Cerebellar nuclear complex (tissue), 1 donor: ENCODE data around the gene TMEM119.
"Not testable (repeated sequence)": the region's sequence is repeated elsewhere in the genome, so short reads cannot be mapped to it uniquely, and the experiment has no call there.

Experiments used
- DNase-seq, 2 experiments: peaks; one replicate each; lab custom pipeline; 2025; lab: John Stamatoyannopoulos, UW

TMEM119 gene

DNA sequence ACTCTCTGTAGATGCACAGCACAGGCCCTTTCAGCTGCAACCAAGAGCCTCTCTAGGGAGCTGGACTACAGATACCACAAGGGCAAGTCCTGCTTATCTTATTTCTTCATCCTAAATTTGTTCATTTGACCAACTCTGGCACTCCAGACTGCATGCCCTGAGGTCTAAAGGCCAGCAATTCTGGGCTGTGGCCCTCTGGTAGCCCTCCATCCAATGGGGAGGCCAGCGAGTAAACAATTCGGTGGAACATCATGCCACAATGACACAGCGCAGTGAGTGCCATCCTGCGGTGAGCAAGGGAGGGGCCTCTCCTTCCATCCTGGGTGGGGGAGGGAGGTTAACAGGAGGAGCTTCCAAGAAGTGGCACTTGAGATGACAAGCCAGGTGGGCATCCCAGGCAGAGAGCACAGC, 36.5 kb upstream of the TMEM119 start:
- DNase-seq = no peak

DNA sequence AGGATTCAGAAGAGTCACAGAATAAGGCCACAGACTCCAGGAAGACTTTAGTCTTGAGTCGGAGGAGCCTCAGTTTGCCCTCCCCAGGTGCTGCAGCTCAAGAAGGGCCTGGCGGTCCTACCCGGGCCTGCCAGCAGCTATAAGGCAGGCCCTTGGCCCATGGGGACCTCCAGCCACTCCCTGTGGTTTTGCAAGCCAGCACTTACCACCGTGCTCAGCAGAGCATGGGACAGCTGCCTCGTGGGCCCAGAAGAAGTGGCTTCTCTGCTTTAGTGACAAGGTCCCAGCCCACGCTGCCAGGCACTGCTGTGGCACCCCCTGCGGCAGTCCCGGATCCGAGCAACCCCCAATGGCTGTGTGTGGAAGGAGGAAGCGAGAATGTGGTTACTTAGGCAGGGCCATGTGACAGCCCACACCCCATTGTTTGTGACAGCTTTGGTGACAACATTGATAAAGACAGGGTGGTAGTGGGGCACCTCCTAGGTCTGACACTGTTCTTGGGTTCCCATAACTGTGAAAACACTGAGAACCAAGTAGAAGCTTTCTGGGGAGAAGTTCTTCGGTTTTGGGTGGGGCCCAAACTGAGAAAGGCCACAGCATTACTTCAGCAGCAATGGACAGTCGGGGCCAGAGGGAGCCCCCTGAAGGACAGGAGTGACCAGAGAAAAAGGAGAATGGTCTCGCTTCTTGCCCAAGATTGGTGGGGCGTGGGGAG, 35.8 kb upstream of the TMEM119 start, which contains the start of gene SELPLG:
Gene SELPLG, minus strand, starts transcription at position 361 of the 715 bp plus-strand sequence. CDS start 9,587 bp downstream, outside the sequence.
- DNase-seq = no peak

DNA sequence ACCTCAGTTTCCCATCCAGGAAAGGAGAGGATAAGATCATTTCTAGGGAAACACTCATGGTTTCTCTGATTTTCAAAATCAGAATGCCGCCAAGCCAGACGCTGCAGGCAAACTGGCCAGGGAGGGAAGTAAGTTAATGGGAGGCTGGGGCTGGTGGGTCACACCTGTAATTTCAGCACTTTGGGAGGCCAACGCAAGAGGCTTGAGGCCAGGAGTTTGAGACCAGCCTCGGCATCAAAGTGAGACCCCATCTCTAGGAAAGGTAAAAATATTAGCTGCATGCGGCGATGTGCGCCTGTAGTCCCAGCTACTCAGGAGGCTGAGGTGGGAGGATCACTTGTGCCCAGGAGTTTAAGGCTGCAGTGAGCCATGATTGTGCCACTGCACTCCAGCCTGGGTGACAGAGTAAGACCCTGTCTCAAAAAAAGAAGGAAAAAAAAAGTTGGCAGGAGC, 35.2 kb upstream of the TMEM119 start:
- no peak for DNase-seq

DNA sequence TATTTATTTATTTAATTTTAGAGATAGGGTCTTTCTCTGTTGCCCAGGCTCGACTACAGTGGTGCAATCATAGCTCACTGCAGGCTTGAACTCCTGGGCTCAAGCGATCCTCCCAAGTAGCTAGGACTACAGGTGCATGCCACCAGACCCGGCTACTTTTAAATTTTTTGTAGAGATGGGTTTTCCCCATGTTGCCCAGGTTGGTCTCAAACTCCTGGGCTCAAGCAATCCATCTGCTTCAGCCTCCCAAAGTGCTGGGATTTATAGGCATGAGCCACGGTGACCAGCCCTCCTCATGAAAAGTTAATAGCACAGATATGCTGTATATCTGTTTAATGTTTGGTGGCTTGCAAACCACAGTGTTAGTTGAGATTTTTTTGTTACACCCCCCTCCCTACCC, 33.4 kb upstream of the TMEM119 start:
- not testable (repeated sequence) for DNase-seq

DNA sequence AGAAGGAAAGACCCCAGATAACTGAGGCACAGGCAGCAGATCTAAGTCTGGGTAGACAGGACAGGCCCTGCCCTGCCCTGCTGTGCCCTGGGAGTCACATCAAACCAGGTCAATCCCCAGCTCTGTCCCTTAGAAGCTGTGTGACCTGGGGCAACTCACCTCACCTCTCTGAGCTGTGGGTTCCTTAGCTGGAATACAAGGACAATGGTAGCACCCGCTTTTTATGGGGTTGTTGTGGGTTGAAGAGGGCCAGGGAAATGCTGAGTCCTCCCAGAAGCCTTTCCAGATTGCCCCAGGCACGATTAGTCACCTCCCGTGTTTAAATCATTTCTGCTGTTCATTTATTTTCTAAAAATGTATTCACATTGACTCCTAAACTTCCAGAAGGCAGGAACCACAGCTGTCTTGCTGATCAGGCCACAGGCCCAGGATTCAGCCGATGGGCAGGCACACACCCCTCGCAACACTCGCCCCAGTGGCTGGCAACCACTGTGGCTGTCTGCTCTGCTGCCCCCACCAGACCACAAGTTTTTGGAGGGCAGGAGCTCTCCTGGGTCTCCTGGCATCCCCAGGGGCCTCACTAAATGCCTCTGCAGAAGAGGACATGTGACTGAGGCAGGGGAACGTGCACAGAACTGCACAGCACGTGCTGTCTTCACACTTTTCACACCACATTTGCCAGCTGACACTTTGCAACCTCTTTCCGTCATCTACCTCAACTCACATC, 32.8 kb upstream of the TMEM119 start:
- no peak for DNase-seq

DNA sequence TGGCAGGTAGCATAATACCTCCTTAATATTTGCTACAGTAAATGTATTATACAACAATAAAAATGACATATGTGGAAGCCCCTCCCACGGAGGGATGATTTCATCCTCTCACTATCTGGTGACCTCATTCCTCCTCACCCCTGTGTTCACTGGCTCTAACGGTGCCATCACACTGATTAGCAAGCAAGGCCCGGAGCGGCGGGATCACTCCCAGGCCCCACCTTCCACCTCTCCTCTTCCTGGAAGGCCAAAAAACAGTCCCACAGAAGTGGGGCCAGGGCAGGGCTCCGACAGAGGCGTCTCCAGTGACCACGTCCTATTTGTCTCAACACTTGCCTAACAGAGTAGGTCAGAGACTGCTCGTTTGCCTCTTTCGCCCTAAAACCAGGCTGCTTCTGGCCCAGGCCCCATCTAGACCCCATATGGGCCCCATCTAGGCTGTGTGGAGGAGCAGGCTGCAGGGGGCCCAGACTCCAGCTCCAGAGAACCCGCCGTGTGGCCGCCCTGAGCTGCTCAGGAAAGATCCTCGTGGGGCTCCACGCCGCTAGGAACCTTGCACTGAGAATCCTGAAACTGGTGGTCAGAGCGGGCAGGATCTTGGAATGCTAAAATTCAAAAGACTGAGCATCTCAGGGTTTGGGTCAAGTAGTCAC, 32.1 kb upstream of the TMEM119 start:
- no peak for DNase-seq

DNA sequence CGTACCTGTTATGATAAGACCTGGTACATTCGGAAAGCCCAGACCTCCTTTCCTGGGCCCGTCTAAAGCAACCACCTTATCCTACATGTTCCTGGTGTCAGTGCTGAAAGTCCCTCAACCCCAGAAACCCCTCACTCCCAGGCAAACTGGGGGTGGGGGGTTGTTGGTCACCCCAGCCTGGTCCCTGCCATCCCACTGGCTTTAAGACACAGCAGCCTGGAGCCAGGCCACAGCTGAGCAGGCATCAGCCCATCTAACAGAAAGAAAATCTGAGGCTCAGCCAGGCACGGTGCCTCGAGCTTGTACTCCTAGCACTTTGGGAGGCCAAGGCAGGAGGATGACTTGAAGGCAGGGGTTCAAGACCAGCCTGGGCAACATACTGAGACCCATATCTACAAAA, 31.3 kb upstream of the TMEM119 start:
- no peak for DNase-seq

DNA sequence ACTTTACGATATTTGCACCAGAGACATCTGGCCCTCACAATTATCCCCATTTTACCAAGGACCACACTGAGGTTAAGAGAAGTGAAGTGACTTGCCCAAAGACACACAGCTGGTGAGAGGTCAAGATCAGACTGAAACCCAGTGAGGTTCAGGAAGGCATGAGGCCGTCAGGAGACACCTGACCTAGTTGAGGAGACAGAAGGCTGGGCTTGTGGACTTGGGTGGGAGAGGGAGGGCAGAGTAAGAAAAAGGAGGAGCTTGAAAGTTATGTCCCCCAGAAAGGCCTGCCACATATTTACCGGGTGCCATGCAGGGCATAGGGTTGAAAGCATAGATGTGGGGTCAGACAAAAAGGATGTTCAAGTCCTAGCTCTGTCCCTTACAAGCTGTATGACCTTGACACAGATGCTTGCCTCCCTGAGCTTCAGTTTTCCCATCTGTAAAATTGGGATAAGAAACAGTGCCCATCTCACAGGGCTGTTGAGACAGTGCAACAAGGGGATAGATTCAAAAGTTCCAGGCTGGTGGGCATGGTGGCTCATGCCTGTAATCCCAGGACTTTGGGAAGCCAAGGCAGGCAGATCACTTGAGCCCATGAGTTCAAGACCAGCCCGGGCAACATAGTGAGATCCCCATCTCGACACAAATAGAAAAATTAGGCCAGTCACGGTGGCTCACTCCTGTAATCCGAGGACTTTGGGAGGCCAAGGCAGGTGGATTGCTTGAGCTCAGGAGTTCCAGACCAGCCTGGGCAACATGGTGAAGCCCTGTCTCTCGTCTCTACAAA, 29.4 kb upstream of the TMEM119 start:
- DNase-seq = no peak

DNA sequence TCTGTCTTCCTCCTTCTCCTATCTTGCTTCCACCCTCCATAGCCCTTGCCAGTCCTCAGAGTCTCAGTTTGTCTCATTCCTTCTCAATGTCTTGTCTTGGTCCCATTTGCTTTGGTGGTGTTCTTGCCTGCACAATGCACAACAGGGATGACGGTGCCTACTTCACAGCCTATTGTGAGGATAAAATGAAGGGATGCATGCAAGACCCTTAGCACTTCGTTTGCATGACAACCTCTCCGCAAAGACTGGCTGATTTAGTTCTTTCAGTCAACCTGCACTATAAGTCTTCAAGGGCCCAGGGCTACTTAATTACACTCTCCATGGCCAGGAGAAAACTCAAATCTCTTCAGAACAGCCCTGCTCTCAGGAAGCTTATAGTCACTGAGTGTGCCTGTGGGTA, 27.3 kb upstream of the TMEM119 start:
- DNase-seq = no peak

DNA sequence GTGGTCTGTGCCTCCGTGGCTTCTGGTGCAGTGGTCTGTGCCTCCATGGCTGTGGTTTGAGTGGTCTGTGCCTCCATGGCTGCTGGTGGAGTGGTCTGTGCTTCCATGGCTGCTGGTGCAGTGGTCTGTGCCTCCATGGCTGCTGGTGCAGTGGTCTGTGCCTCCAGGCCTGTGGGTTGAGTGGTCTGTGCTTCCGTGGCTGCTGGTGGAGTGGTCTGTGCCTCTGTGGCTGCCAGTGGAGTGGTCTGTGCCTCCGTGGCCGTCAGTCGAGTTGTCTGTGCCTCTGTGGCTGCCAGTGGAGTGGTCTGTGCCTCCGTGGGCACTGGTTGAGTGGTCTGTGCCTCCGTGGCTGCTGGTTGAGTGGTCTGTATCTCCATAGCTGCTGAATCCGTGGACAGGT, 25.7 kb upstream of the TMEM119 start:
- DNase-seq = no peak

DNA sequence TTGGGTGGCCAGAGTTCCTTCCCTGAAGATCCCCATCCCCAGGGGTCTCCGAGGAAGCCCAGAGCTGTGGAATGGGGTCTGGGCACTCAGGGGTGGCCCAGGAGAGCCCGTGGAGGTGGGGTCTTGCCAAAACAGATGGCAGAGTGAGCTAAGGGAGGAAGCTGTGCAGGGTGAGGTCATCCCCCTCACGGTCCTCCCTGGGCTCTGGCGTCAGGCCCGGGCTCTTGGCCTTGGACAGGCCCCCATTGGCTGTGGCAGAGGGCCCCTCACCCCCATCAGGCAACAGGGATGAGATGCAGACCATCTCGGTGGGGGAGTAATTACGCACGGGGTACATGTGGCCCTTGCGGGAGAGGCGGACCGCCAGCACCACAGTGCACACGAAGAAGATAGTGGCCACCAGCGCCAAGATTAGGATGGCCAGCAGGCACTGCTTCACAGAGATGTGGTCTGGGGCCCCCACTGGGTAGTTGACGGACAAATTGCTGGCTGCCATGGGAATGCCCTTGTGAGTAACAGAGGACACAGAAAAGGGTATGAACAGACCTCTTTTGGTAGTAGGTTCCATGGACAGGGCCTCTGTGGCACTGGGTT, 25.1 kb upstream of the TMEM119 start:
- DNase-seq = no peak

DNA sequence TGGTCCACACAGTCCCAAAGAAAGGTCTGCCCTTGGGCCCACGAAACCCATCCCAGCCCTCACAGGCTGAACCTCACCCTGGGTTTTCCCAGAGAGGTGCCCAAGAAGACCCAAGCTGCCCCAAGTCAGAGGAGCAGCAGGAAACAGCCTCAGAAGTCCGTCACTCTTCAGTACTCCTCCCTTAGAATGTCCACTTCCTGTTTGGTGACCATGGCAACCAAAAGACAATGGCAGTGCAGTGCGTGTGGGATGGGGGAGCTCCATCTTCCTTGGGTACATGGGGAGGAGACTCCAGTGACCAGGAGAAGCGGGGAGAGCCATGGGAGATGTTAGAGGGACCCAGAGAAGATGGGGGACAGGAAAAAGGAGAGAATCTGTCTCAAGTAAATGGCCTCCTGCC, 24.5 kb upstream of the TMEM119 start:
- DNase-seq = no peak

DNA sequence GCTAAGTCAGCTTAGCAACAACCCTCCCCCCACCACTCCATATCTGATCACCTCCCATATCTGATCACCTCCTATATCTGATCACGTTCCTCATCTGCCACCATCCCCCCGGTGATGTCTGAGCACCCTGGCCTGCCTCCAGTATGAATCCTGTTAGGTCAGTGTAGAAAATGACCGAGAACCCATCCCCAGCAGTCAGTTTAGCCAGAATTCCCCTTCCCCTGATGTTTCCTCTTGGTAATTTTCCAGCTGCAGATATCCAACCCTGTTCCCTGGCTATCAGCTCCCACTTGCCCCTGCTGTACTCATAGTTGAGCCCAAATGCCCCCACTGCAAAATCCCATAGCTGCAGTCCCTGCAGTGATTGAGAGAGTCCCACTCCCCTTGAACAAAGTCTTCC, 23.3 kb upstream of the TMEM119 start:
- DNase-seq = no peak

DNA sequence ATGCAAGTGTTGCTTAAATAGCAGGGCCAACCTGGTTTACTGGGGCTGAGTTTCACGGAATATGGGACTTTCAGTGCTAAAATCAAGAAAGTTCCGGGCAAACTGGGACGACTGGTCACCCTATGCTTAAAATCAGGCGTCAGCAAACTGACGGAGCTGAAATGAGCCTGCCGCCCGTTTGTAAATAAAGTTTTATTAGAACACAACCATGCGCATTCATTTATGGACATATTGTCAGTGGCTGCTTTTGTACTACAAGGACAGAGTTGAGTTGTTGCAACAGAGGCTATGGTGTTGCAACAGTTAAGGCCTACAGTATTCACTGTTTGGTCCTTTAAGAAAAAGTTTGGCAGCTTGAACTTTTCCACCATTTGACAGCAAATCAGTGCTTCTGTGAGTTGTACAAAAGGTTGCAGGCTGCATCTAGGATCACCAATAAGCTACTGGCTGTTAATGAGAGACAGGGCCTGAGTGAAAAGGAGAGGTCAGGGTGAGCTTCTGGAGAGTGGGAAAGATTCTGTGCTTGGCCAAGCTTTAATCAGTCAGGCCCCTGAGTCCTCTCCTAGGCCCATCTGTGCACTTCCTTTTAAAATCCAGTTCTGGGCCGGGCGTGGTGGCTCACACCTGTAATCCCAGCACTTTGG, 22.5 kb upstream of the TMEM119 start:
- no peak for DNase-seq

DNA sequence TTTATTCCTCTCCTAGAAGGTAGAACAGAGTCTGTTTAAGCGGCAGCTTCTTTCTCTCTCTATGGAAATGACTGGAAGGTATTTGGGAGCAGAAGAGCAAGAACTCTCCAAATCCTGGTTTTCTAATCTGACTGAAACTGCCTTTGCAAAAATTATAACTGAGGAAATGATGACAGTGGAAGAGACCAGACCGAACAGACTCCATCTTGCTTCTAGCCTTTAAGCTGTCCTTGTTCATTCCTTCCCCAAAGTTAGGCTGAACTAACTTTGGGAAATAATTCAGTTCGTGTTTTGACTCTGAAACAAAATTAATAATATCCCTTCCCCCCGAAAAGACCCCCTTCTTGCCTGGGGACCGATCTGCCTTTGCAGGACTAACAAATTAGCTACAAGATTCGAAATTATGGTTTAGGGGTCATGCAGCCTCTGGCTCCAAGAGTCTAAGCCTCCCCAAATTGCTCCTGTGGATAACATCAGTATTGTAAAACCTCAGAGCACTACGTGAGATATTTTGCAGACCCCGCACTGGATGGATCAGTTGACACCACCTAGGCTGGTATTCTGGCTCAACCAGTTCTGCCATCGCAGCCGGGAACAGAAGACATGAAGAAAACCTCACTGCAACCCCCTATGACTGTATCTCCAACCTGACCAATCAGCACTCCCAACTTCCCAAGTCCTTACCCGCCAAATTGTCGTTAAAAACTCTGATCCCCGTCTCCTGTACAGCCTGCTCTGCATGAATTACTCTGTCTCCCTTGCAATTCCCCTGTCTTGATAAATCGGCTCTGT, 21.7 kb upstream of the TMEM119 start:
- no peak for DNase-seq

DNA sequence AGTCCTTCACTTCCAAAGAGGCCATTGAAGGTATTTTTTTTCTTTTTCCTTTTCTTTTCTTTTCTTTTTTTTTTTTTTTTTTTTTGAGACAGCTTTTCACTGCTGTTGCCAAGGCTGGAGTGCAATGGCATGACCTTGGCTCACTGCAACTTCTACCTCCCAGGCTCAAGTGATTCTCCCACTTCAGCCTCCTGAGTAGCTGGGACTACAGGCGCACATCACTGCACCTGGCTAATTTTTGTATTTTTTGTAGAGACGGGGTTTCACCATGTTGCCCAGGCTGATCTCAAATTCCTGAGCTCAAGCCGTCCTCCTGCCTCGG, 21.0 kb upstream of the TMEM119 start:
- not testable (repeated sequence) for DNase-seq

DNA sequence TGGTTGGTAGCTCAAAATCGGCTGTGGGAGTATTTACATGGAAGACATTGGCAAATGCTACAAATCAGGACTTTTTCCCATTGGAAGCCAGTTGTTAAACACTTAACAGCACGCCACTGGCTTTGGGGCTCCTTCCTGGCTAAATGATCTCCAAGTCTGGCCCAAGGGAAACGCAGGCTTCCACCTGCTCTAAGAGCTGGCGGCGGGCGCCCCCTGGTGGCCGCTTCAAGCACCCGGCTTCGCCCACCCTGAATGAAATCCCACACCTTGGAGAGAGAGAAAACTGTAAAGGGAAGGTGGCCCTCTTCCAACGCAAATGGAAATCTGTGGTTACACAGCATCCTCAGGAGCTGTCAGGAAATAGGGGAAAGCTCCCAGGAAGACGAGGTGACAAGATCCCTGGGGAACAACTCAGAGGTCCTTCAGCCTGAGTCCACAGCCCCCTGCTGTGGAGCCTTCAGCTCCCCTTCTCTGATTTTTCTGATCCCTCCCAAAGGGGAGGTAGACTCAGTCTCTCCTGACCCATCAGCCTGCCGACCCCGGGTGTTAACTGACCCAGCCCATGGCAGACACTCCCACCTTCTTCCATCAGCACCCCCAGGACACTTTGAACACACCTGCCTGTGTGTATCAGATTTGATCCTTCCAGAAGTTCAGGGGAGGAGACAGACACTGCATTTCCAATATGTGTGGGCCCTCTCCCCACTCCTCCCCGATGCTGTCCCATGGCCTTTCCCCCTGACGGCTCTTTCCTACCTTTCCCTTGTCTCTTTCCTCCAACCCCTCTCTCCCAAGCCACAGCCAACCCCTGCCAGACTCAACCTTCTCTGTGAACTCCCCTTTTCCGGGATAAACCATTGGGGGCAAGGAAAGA, 20.4 kb upstream of the TMEM119 start:
- peak in 1 of 2 experiments; percentile 12 for DNase-seq

DNA sequence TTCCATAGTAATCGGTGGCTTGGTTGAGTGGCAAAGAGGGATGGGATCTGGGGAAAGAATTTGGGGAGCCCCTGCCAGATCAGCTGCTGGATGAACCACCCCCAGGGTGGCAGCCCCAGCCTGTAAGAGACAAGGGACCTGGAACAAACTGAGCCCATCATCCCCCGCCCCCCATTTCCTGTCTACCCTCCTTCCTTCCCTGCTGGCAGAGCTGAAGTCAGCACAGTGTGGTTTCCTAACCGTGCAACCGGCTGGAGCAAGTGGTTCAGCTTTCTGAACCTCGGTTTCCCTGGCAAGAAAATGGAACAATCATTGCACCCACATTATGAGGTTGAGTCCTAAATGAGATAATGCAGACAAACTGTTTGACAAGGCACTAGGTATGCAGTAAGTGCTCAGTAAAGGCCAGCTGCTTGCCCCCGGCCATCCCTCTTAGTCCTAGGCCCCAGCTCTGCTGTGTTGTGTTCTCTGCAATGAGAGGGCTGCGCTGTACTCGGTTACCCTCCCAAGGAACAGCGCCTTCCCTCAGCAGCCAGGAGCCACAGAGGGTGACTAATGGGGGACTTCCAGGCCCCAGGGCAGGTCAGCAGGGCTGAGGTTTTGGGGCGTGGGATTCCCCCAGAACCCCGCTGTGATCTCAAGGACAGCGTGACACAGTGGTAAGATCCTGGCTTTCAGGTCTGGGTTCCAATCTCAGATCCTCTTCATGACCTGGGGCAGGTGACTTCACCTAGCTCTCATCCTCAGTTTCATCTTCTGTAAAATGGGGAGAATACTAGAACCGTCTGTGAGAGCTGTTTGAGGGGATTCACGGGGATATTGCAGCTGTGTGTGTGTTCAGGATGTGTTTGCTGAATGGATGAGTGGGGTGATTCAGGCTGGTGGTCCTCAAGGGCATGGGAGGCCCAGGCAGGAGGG, 19.3 kb upstream of the TMEM119 start:
- DNase-seq = no peak
